HG02938 (cell line): Measurements from ENCODE around the gene CLCN1.

ENCODE experiments used
- ATAC-seq: cut with Tn5 transposase; IDR thresholded peaks from one replicate; pipeline ENCODE4 v1.9.1; 2021; ENCODE audit warnings: mild to moderate bottlenecking, moderate library complexity; ENCODE audit not compliant: unreplicated experiment

The CLCN1 gene

DNA sequence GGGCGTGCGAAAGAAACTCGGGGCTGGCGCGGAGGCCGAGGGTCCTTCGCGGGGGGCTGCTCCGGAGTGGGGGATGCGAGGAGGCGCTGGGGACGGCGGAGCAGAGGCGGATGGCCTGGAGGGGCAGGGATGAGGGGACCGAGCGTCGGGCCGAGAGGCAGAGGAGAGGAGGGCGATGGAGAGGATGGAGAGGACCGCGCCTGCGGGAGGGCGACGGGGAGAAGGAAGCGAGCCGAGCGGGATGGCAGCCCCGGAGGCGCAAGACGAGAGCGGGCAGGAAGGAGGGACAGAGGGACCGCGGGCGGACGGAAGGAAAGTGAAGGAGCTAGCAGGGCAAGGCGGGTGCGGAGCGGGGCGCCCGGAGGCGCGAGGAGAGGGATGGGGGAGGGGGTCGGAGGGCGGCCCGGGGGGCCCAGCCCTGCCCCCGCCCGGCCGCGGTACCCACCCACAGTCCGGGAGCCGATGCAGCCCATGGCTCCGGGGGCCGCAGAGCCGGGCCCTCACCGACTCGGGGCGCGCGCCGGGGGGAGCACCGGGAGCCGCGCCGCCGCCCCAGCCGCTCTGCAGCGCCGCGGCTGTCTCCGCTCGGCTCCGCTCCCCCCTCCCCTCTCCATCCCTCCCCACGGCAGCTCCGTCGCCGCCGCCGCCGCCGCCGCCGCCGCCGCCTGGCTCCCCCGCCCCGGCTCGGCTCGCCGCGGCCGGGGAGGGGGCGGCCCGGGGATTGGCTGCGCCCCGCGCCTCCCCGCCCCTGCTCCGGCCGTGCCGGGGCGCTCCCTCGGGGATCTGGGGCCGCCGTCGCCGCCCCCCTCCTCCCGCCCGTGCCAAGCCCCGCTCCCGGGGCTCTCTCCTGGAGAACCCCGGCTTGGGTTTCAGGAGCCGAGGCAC, 46.5 kb downstream of the CLCN1 start, which contains the start of gene FAM131B:
Gene FAM131B, minus strand, starts transcription at position 583 of the 885 bp plus-strand sequence. Its CDS starts 110 bp downstream, at position 473.
- ATAC-seq, result no peak

DNA sequence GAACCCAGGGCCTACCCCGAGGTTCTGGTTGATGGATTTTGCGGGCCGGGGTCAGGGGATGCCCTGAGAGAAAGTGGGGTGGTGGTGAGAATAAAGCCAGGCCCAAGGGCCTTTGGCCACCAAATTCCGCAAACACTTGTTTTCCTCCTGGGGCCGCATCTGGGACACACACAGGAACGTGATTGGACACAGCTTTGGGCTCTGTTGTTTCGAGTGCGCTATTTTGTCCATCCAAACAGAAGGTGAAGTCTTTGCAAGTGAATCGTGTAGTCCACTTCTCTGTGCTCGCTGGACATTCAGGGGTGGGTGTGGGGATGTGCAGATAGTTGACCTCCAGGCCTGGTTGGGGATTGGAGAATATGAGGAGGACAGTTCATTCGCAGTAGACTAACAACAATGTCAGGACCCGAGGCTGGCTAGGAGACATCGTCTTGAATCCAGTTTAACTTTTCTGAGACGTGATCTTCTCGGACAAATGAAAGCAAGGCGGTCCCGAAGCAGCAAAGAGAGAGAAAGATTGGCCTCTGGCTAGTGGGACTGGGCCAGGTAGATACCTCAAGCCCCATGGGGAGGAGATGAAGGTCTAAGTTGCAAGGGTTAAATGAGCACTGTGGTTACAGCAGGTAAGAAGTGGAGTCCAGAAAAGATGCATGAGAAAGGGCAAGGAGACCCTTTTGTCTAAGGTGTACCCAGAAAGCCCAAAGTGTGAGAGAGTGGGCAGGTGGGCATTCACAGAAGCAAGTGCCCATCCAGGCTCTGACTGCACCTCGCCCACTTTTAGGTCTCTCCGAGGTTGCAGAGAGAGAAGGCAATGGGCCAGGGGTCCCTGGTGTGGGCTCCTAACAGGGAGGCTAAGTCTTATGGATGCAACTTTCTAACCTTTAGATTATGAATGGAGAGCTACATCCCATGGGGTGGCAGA, 47.4 kb downstream of the CLCN1 start:
- no peak for ATAC-seq

DNA sequence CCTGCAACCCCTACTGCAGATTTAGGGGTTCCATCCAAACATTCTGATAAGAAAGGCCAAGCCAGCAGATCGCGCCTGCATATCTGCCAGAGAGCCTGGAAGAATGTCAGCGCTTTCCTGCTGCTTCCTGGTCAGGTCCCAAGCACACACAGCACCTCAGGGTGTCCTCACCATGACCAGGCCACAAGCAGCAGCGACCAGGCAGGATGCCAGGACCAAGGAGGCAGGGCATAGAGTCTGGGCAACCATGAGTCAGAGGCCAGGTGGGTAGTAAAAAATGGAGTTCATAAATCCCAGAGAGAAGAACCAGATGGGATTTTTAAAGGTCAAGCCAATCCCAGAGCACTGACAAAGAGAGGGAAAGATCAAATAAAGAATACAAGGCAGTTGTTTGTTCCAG, 52.1 kb downstream of the CLCN1 start:
- ATAC-seq, result no peak

DNA sequence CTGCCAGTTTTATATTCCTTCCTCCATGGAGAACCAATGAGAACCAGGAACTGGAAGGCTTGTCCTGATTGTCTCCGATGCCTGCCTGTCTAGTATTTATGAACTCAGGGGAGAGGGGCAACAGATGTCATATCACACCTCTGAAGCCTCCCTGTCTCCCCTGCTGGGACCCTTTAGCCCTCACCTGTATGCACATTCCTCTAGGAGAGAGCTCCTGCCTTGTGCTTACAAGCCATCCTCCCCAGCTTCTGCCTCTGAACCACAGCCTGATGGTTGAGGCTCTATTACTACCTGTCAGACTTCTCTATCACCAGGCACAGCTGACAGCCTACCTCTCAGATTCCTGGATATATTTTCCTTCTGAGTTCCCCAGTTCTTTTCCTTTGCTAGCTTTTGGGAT, 52.5 kb downstream of the CLCN1 start:
- no peak for ATAC-seq

DNA sequence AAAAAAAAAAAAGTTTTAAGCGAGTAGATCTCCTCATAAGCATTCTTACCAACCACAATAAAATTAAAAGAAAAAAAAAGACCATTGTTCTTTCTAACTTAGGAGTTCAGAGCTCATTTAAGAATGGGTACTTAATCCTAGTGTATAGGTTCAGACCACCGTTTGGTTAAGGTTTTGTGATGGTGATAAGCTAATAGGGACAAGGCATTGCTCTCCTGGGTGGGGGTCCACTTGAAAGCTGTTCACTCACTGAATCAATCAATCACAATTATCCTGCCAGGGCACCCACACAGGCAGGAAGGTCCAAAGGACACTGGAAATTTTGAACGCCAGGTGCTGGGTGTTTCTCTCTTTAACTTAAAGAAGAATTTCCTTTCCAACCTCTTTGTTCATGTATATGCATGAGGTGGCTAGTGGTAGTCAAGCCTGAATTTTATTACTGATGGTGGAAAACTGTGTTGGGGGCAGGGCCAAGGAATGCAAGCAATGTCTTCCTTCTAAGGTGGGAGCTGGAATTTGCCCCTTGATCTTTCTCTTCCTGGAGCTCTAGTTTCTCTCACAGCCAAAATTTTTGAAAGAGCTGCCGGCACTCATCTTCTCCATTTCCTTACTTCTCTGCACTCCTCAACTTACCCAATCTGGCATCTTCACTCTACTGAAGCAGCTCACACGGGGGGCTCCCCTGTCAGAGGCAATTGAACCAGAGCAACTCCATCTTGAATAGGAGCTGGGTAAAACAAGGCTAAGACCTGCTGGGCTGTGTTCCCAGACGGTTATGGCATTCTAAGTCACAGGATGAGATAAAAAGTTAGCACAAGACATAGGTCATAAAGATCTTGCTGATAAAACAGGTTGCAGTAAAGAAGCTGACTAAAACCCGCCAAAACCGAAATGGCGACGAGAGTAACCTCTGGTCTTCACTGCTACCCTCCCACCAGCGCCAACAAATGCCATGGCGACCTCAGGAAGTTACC, 54.1 kb downstream of the CLCN1 start:
- no peak for ATAC-seq

DNA sequence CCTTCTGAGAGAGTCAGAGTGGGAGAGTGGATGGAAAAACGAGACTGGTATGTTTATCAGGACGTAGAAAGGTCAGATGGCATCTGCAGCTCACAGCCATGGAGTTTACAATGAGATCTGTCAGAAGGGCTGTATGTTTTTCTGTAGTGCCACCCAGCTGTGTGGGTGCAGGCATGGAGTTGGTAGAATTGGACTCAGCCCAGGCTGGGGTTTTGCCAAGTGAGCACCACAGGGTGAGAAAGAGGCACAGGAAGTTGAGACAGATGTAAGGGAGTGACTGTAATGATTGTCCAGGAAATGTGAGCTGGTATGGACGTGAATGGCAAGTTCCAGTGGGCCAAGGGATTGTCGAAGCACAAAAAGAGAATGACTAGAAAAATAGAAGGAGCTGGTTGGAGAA, 56.2 kb downstream of the CLCN1 start:
- no peak for ATAC-seq

DNA sequence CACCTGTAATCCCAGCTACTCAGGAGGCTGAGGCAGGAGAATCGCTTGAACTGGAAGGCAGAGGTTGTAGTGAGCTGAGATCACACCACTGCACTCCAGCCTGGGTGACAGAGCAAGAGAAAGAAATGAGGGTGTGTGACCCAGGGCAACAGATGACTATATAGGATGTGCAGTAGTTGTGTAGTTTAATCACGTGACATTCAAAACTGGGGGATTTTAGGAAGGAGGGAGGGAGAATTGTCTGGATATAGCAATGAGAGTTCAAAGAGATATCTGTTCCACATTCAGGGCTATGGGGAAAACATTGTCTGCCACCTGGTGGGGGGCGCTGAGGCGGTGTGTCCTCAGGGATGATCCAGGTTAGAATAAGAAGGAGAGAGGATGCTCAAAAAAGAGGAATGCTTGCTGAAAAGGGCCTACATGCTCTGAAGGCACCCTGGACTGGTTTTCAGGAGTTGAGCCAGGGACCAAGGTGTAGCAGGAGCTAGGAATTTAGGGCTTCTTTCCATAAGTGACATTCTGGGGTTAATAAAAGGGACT, 57.4 kb downstream of the CLCN1 start:
- no peak for ATAC-seq

DNA sequence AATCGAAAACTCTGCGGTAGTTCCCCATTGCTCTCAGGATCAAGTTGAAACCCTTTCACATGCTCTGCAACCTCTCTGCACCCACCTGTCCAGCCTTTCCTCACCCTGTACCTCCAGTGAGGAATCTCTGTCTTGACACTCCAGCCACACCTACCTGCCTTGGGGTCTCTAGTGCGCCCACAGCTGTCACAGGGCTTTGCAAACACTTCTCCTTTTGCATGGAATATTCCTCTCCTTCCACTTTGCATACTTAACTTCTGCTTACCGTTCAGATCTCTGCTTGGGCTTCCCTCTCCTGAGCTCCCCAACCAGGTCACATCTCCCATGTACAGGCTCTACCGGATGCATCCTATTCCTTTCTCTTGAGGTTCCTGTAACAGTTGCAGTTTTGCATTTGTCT, 58.6 kb downstream of the CLCN1 start:
- no peak for ATAC-seq

DNA sequence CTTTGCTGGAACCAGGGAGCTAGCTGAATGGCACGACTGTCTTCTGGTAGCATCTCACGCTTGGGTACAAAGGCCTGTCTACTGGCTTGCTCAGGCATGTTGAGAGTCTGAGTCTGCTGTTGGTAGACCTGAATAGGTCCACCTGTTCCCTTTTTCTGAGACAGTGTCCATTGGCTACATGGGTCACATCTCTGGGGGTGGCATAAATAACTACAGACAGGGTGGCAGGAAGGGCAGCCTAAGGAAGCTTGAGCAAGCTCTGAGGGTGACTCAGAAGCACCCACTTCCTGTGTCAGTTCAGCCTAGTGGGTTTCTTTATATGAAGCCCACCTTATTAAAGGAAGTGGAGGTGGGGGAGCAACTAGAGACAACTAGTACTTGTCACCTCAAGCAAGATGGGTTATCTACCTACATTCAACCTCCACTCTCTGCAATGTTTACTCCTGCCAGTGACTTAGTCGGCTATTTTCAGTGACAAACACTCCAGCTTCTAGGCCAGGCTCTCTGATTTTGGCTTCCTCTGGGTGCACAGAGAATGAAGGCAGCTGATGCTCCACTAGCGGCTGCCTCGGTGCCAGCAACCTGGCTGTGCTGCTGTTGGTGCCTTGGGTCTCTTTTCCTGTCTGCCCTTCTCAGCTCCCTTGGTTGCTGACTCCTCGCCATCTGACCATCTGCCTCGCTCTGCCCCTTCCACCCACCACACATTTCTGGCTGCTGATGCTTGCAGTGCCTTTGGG, 59.6 kb downstream of the CLCN1 start:
- no peak for ATAC-seq

DNA sequence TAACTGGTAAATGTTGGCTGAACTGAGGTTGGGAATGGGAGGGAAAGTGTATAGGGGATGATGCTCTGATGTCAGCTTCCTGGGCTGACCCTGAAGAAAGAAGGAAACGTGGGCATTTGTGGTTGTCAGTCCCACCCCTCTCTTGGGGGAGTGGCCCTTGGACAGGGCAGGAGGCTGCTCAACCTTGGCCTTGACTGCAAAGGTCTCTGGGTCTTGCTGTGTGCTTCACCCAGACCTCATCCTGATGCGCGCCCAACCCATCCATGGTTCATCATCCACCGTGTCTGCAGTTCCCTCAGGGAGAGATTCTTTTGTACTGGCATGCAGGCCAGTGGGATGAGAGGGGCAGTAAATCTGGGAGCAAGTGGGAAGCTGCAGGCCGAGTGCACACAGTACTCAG, 60.5 kb downstream of the CLCN1 start:
- ATAC-seq, result no peak

DNA sequence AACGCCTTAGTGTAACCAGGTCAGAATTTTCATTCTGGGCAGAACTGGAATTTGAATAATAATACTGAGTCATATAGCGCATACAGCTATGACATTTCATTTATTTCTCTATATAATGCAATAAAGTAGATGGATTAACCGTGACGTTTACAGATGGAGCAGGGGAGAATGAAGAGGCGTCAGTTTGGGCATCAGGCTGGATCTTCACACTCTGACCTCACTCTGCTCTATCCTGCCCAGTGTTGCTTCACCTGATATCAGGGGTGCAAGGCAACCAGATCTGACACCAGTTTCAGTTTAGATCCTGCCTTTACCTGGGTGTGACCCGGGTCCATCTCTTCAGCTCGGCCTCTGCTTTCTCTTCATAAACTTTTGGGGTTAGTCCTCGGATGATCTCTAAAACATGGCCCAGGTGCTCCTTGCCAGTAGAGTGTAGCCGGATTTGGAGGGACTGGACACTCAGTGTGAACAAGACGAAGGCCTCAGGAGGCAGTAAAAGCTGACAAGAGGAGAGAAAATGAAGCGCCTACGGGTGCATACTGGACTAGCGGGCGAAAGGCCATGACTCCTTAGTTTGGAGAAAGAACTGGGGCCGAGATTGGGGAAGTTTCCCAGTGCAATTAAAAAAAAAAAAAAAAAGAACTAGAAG, 63.8 kb downstream of the CLCN1 start:
- peak; percentile 7 for ATAC-seq

DNA sequence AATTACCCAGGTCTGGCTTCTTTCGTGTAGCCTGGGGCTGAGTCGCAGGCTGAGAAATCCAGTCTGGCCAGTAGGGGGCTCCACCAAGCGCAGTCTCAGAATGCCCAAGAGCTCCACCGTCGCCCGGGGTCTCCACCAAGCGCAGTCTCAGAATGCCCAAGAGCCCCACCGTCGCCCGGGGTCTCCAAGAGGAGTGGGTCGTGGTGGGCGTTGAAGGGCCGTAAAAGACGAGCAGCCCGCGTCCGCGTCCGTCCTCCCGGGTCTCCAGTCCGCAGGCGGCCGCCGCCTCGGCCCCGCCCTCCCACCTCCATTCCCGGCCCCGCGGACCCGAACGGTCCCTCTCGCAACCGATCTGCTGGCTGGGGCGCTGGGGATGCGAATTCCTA, 64.3 kb downstream of the CLCN1 start:
- ATAC-seq, result peak; percentile 55

DNA sequence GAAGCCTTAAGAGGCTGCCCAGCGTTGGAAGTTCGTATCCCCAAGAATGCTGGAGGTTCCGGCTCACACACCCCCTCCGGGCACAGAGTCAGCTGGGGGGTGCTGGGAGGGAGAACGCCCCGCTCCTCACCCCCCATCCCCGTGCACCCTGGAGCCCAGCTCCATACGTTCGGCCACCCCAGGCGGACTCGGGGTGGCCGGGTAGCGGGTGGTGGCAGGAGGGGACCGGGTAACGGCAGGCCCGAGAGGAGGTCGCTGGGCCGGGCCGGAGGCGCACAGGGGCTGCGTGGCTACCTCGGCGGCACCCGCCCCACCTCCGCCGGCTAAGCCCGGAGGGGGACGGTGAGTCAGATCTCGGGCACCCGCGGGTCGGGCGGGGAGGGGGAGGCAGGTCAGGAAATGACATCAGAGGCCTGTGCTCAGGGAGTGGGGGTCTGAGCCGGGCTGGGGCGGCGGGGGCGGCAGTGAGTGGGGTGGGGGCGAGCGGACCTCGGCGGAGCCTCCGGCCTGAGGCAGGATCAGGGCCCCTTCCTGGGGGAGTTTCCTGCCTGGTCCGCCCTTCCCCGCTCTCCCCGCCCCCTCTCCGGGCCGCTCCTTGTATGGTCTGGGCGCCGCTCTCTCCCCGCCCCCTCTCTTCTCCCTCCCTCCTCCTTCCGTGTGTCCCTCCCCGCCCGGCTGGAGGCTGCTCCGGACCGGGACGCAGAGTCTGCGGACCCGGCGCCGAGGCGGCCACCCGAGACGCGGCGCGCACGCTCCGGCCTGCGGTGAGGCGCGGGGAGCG, 64.9 kb downstream of the CLCN1 start, which contains the start of gene ZYX:
Gene ZYX, plus strand, starts transcription at position 700 of the 781 bp plus-strand sequence. CDS start 227 bp downstream, outside the sequence.
- peak; percentile 70 for ATAC-seq

DNA sequence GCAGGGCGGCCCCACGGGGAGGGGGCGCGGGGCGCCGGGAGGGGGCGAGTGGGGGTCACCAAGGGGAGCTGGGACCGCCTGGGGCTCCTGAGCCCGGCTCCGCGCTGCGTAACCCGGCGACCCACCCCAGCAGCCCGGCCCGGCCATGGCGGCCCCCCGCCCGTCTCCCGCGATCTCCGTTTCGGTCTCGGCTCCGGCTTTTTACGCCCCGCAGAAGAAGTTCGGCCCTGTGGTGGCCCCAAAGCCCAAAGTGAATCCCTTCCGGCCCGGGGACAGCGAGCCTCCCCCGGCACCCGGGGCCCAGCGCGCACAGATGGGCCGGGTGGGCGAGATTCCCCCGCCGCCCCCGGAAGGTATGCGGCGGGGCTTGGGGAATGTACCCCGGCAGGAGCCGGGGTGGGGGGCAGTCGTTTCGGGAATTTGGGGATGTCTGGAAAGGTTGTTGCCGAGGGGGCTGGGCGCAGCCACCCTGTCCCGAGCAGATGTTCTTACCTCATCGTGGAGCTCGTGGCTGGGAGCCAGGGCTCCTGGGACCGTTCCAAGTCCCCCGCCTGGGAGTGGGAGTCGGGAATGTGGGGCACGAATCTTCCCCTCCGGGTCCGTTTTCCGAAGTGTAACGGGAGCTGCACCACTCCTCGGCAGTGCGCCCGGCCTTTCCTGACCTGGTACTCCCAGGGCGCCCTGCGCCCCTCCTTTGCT, 65.7 kb downstream of the CLCN1 start:
- ATAC-seq, result peak; percentile 9

DNA sequence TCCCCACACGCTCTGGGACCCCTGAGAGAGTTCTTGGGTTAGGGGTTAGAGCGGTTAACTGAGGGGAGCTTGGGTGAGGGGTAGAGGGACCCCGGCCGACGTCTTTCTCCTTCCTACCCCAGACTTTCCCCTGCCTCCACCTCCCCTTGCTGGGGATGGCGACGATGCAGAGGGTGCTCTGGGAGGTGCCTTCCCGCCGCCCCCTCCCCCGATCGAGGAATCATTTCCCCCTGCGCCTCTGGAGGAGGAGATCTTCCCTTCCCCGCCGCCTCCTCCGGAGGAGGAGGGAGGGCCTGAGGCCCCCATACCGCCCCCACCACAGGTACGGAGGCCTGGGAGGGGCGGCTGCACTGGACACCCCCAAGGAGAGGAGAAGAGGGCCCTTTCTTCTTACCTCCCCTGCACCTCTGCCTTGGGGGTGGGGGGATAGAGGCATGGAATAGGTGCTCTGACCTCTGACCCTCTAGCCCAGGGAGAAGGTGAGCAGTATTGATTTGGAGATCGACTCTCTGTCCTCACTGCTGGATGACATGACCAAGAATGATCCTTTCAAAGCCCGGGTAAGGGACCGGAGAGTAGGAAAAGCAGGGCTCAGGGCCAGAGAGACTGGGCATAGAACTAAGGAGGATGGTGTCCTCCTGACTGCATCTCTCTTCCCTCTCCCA, 66.3 kb downstream of the CLCN1 start:
- no peak for ATAC-seq

DNA sequence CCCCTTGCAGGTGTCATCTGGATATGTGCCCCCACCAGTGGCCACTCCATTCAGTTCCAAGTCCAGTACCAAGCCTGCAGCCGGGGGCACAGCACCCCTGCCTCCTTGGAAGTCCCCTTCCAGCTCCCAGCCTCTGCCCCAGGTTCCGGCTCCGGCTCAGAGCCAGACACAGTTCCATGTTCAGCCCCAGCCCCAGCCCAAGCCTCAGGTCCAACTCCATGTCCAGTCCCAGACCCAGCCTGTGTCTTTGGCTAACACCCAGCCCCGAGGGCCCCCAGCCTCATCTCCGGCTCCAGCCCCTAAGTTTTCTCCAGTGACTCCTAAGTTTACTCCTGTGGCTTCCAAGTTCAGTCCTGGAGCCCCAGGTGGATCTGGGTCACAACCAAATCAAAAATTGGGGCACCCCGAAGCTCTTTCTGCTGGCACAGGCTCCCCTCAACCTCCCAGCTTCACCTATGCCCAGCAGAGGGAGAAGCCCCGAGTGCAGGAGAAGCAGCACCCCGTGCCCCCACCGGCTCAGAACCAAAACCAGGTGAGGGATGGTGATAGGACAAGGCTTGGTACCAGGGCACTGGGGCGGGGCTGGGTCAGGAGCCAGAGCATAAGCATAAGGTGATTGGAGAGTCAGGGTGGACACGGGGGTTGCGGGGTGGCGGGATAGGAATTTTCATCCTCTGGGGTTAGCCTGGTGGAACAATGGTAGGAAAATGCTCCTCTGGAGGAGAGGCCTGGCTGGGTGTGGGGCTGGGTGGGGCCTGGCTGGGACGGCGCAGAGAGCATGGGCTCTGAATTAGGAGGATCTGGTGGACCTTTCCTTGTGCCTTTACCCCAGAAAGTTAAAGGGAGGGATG, 67.1 kb downstream of the CLCN1 start:
- no peak for ATAC-seq
